ENCODE results near the gene NME5.

- TF ChIP-seq POLR2A (IDR thresholded peaks at IDR 0.05) (no peak), CTCF (IDR thresholded peaks at IDR 0.05) (no peak), EP300 (IDR thresholded peaks at IDR 0.05) (no peak), POLR2AphosphoS5 (IDR thresholded peaks at IDR 0.05) (no peak)
Observed at GRCh38 chr5:138180841-138181240, 41.6 kb upstream of the NME5 start.

All from sigmoid colon (tissue), 4 donors.